M059J (cell line): Measurements from ENCODE around the gene ATRN. TPM values are rescaled to one million over a fixed set of nuclear protein-coding genes. Genes with fewer than 3 reads are reported as not detected.
A peak's percentile ranks its signal among the peaks of the same experiment; 100 is the strongest.

Experiments used
- DNase-seq: peaks from one replicate; pipeline ENCODE4 v3.0.0-alpha.2; 2012; ENCODE audit warnings: low read depth
- total RNA-seq: library from RNA; depleted of rRNA; stranded (reverse); fragments of >200 nt; shearing (Covaris generic); gene quantifications from 2 replicates; pipeline ENCODE4 v1.2.3, GENCODE V29; 2014

The ATRN gene
- total RNA-seq, 1 experiment from 2014 or later: 33.7 TPM

DNA sequence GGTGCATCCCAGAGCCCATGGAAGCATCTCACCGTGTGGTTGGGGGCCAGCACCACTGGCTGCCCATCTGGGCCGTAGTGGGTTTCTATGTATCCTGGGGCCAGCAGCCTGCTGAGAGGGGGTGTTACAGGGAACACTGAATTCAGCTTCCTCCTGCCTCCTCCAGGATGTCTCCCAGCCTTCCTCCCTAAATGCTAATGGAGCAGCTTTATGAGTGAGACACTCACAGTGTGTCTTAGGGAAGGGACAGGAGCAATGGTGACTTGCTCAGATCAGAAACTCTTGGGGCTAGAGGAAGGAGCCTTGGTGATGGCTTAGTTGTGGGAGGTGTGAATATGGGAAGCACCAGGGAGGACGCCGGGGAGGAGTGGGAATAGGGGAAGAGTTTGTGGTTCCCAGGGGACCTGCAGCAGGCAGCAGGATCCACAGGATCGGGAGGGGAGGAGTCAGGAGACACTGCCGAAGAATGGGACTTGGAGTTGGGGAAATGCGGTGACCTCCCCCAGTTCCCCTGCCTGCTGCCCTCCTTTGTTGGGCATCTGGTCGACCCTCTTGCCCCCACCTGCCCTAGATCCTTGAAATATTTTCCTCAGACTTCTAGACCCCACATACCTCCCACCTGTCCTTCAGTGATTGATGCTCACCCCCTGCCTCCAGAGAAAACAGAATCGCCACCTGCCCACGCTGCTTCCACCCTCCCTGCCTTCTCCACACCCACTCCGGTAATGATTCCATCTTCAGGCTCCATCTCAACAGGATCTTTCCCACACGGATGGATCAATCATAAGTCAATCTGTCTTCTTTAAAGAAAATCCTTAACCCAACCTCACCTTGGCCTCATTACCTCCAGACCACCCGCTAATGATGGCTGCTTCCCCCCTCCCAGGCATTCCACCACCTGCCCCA lies 204.4 kb downstream of the ATRN start:
- DNase-seq: no peak

- no peak for DNase-seq
Measured at GRCh38 chr20:3677733-3678132, 206.9 kb downstream of the ATRN start.

DNA sequence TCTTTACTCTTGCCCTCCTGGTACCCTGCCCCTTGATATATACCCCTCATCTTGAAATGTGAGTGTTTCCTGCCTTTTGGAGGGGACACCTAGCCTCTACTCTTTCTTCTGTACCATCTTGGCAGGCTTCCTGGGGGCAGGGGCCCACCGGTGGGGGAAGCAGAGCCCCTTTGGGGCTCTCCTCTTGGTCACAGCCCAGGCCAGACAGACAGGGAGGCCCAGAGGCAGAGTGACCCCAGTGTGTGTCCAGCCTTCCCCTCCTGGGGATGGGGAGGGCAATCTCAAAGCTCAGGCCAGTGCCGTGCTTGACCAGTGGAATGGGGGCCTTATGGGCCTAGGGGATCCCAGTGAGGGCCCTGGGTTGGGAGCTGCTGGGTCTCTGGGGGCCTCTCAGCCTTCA lies 207.4 kb downstream of the ATRN start:
- no peak for DNase-seq

- no peak for DNase-seq
Measured at GRCh38 chr20:3678856-3679720, 208.3 kb downstream of the ATRN start.

DNA sequence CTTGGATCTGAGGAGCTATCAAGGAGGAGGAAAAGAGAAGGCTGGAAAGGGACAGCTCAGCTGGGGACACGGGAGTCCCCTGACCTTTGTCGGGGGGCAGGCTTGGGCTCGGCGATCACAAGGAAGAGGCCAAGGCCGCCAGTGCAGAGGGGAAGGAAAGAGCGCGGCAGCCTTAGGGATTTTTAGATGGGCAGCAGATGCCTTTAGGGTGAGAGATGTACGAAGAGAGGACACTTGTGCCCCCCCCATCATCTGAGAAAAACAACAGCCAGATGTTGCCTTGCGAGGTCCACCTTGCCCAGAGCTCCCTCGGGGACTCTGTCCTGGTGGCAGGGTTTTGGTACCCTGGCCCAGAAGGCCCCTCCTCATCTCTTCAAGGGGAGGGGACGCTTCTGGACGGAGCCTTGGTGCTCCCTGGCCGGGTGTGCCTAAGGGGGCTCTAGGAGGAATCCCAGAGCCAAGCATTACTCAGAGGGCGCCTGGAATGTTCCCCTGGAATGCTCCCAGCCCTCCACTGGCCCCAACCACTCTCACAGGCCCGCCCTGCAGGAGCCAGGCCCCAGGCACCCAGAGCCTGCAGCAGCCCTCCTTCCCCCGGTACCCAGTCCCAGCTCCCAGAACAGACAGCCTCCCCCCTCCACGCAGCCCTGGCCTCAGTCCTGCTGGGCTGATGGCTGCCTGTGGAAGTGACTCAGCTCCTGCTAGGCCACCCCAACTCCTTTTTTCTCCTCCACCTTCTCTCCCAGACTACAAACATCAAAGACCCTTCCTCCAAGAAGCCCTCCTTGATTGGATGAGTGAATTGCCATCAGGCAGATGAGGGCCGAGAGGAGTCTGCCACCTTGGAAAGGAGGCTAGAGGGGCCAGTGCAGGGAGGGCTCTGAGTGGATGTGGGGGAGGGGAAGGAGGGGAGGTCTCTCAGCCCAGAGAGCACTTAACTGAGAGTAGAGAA lies 209.2 kb downstream of the ATRN start:
- DNase-seq: peak; percentile 80

GRCh38 chr20:3680701-3681351 lies 210.0 kb downstream of the ATRN start:
- no peak for DNase-seq

GRCh38 chr20:3681352-3681930 lies 210.6 kb downstream of the ATRN start:
- DNase-seq: no peak

DNA sequence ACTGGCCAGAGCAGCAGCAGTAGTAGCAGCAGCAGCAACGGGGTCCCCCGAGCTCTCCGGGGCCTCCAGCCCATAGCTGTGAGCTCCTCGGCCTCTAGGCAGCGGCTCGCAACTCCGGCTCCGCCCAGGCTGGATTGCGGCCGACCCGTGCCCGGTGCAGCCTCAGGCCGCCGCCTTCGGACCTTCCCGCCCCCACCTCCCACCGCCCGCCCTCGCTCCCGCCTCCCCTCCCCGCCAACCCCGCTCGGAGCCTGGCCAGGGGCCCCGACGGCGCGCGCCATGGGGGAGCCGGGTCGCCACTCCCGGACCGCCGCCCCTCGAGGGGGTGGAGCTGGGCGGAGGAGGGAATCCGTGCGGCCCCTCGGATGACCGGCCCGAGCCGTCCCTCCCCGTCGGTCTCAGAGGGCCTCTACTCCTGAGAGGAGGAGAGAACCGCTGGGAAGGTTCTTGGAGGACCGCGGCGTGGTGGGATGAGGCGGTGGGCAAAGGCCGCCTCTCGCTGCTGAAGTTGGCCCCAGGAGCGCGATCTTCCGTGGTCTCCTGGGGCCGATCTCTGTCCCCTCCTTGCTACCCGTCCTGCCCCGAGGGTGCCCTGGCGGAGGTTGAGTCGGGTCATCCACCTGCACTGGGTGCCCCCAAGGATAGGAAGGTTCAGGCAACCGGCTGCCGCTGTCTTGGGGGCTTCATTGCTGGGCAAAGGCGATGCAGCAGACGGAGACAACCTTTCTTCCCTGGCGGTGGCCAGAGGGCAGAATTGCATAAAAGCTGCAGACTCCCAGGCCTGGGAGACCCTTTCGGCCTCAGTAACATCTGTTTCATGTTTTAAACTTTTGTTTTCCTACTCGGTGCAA lies 211.3 kb downstream of the ATRN start, which contains the start of gene ADAM33:
Gene ADAM33 (minus strand): TSS at position 80 of the 851 bp plus-strand sequence. CDS start 6 bp downstream, at position 74.
- DNase-seq: no peak

GRCh38 chr20:3685341-3685740 lies 214.5 kb downstream of the ATRN start:
- DNase-seq: peak; percentile 48

- DNase-seq: no peak
Measured at GRCh38 chr20:3686421-3686820, 215.6 kb downstream of the ATRN start.

GRCh38 chr20:3686867-3687321 lies 216.1 kb downstream of the ATRN start:
- peak; percentile 95 for DNase-seq

DNA sequence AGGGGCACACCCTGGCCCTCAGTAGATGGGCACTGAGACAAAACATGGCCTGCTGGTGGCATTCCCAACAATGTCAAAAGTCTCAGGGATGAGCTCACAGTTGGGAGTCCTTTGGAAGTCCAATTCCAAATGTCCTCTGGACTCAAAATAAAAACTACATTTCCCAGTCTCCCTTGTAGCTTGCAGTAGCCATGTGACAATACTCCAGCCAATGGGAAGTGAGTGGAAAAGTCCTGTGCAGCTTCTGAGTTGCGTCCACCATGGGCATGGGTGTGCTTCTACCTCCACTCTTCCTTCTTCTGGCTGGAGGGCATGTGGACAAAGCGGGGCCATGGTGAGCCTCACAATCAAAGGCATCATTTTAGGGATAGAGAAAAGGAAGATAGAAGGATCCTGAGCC lies 216.8 kb downstream of the ATRN start:
- peak; percentile 78 for DNase-seq

DNA sequence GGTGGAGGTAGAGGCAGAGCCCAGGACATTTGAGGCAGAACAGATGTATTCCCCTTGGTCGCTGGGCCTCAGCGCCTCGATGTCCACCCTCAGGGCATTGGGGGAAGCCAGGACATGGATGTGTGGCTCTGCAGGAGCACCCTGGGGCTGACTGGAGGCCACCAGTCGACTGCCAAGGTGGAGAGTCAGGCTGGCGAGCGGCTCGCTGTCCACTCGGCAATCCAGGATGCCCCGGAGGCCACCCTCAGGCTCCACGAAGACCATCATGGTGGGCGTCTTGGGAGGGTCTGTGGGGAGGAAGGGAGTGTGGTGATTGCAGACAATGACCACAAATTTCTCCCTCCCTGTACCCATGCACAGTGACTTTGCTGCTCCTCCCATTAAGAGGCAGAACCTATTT lies 219.2 kb downstream of the ATRN start:
- DNase-seq: no peak

DNA sequence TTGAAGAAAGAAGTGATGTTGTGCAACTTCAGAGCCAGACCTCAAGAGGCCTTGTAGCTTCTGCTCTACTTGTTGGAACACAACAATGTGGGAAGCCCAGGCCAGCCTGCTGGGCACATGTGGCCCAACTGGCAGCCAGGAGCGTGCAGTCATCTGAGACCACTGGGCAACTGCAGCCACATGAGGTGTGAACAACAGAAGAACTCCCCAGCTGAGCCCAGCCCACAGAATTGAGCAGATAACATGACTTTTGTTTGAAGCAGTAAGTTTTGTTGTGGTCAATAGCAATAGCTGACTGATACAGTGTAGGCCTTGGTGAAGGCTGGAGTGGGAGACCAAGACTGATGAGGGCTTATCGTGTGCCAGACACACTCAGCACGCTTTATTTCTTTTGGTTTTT lies 219.6 kb downstream of the ATRN start:
- no peak for DNase-seq

DNA sequence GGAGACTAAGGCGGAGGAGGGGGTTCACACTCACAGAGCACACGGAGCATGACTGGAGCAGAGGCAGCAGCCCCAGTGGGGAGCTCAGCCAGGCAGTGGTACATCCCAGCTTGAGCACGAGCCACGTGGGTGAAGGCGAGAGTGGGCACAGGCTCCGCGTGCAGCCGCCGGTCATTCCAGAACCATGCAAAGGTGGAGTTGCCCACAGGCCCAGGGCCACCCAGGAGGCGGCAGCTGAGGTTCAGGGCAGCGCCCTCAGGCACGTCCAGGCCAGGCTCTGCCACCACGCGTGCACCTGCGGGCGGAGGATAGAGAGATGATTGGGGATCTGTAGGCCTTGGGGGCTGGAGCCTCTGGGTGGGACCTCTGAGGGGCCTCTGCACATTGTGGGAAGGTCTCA lies 220.5 kb downstream of the ATRN start:
- no peak for DNase-seq

GRCh38 chr20:3691897-3692296 lies 221.1 kb downstream of the ATRN start:
- no peak for DNase-seq

DNA sequence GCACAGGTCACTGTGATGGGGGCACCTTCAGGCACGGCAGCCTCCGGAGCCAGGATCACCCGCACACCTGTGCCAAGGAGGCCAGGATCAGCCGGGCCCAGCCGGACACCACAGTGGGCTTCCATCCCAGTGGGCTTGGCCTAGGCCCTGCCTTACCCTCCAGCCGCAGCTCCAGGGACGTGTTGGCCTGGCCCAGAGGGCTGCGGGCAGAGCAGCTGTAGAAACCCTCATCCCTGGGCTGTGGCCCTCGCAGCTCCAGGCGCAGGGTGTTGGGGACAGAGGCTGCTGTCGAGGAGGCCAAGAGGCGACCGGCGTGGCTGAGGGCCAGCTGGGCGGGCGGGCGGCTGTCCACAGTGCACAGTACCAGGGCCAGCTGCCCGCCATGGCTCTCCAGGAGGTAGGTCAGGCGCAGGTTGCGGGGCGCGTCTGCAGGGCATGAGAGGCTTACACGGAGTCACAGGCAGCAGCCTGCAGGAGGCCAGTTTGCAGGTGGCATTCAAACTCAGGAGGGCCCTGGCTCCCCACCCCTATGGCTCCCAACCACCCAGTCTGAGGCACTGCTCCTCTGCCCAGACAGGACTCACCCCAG lies 222.0 kb downstream of the ATRN start:
- DNase-seq: no peak

DNA sequence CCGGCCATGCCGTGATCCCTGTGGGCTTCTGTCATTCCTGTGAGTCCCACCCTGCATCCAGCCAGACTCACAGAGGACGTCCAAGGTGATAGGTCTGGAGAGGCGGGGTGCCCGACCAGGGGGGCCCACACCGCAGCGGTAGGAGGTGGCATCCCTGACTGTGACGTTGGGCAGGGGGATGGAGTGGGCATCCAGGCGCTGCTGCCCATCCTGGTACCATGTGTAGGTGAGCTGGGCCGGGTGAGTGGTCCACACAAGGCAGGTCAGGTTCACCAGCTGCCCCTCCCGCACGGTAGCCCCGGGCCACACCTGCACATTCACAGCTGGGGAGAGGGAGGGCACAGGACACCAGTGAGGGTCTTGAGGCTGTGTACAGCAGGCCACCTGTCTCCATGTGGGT lies 222.6 kb downstream of the ATRN start:
- no peak for DNase-seq

- no peak for DNase-seq
Measured at GRCh38 chr20:3694864-3695263, 224.0 kb downstream of the ATRN start.
